K562 (cell line): ENCODE data around the gene FGF22. TPM values are rescaled to one million over a fixed set of nuclear protein-coding genes. Genes with fewer than 3 reads are reported as not detected.

Experiments
- CSDE1 ChIP-seq, 2 experiments: fragments of 450-650 bp; IDR thresholded peaks; 2 replicates each; pipeline ENCODE4 v1.6.1; 2016; ENCODE audit warnings: mild to moderate bottlenecking in 1 of 2
- FOS ChIP-seq: IDR thresholded peaks from 3 replicates; pipeline ENCODE4 v1.6.1; 2011; ENCODE audit not compliant: insufficient read length; ENCODE audit errors: extremely low read depth
- GABPB2 ChIP-seq: fragments of 250-450 bp; sonication (Bioruptor Pico); conservative IDR thresholded peaks from 2 replicates; pipeline ENCODE4 v1.5.1; 2021; ENCODE audit warnings: mild to moderate bottlenecking
- HMGN3 ChIP-seq: IDR thresholded peaks from 2 replicates; pipeline ENCODE4 v1.6.1; 2011; ENCODE audit warnings: borderline replicate concordance, low read depth, mild to moderate bottlenecking, mixed read lengths, low read length; ENCODE audit not compliant: insufficient read length; ENCODE audit errors: extremely low read depth
- KDM4B ChIP-seq, 2 experiments: fragments of 450-650 bp in 1 of 2; sonication (generic) in 1 of 2; IDR thresholded peaks; 2 replicates each; pipeline ENCODE4 v1.6.1; 2016 to 2017; ENCODE audit warnings: borderline replicate concordance in 2 of 2, antibody characterized with exemption in 1 of 2, low read depth in 1 of 2, mild to moderate bottlenecking in 1 of 2
- MIER1 ChIP-seq: fragments of 450-650 bp; IDR thresholded peaks from 2 replicates; pipeline ENCODE4 v1.6.1; 2016; ENCODE audit warnings: antibody characterized with exemption, mild to moderate bottlenecking, low read depth
- MTA1 ChIP-seq: fragments of 450-650 bp; IDR thresholded peaks from 2 replicates; pipeline ENCODE4 v1.6.1; 2017; ENCODE audit warnings: borderline replicate concordance
- NUFIP1 ChIP-seq: fragments of 450-650 bp; IDR thresholded peaks from 2 replicates; pipeline ENCODE4 v1.6.1; 2018; ENCODE audit not compliant: partially characterized antibody
- POLR2A ChIP-seq: fragments of 450-650 bp; conservative IDR thresholded peaks from 2 replicates; pipeline ENCODE4 v1.6.1; 2016
- RBFOX2 ChIP-seq: fragments of 200-400 bp; formaldehyde crosslinking; IDR thresholded peaks from 2 replicates; pipeline ENCODE4 v1.6.1; 2017; ENCODE audit warnings: low read depth, mild to moderate bottlenecking, low read length, moderate library complexity
- RUNX1 ChIP-seq: sonication (generic); IDR thresholded peaks from 2 replicates; pipeline ENCODE4 v1.6.1; 2016; ENCODE audit warnings: antibody characterized with exemption, low read depth
- SMAD1 ChIP-seq: fragments of 150-350 bp; IDR thresholded peaks from 2 replicates; pipeline ENCODE4 v1.6.1; 2014; ENCODE audit warnings: low read length, low read depth; ENCODE audit not compliant: partially characterized antibody
- SMAD4 ChIP-seq: fragments of 250-450 bp; sonication (Bioruptor Pico); conservative IDR thresholded peaks from 2 replicates; pipeline ENCODE4 v1.8.0; 2021; ENCODE audit warnings: inconsistent platforms, mild to moderate bottlenecking, moderate library complexity
- SMARCA4 ChIP-seq: fragments of 450-650 bp; IDR thresholded peaks from 2 replicates; pipeline ENCODE4 v1.6.1; 2016
- TEAD2 ChIP-seq: fragments of 450-650 bp; IDR thresholded peaks from 2 replicates; pipeline ENCODE4 v1.6.1; 2016; ENCODE audit warnings: missing genetic modification characterization, control low read depth, missing compliant biosample characterization
- ZNF324 ChIP-seq: fragments of 250-450 bp; sonication (Bioruptor Pico); IDR thresholded peaks from 2 replicates; pipeline ENCODE4 v1.4.0; 2020; ENCODE audit warnings: mild to moderate bottlenecking
- polyA plus RNA-seq, 8 experiments: library from polyadenylated mRNA; depleted of rRNA in 4 of 8; stranded (reverse) in 5 of 8; unstranded in 3 of 8; fragments of >200 nt; fragmentation: Nextera tagmentation in 2 of 8; fragmentation: Illumina TruSeq in 1 of 8; extraction: Ambion mirVana in 2 of 8; extraction: Trizol in 1 of 8; gene quantifications; 2 replicates each; pipeline versions ENCODE4 v1.2.1 to v1.2.3, GENCODE V29; 2011 to 2014; ENCODE audit warnings: inconsistent platforms in 1 of 8, missing spikeins in 1 of 8
- total RNA-seq, 7 experiments: library from RNA; depleted of rRNA in 6 of 7; stranded (reverse); fragments of >200 nt in 6 of 7; fragmentation: Illumina TruSeq in 2 of 7; extraction: Trizol in 2 of 7; gene quantifications; 2 replicates each; pipeline versions ENCODE4 v1.2.1 to v1.2.3, GENCODE V29; 2011 to 2021; ENCODE audit warnings: low replicate concordance in 1 of 7
- TF ChIP-seq, protein P1 (sequence below): sonication (generic); formaldehyde crosslinking; IDR thresholded peaks from 2 replicates; pipeline ENCODE4 v1.8.0; 2022; ENCODE audit warnings: mild to moderate bottlenecking, missing genetic modification reagents
- TF ChIP-seq, protein P2 (sequence below): fragments of 450-650 bp; IDR thresholded peaks from 2 replicates; pipeline ENCODE4 v1.6.1; 2016; ENCODE audit warnings: antibody characterized with exemption
- TF ChIP-seq, protein P3 (sequence below): fragments of 250-450 bp; sonication (Bioruptor Pico); IDR thresholded peaks from 2 replicates; pipeline ENCODE4 v1.5.1; 2021; ENCODE audit warnings: mild to moderate bottlenecking
- TF ChIP-seq, protein P4 (sequence below): fragments of 200-800 bp; sonication (Bioruptor generic); IDR thresholded peaks from 2 replicates; pipeline ENCODE4 v1.6.1; 2017; ENCODE audit warnings: missing genetic modification characterization, missing compliant biosample characterization

FGF22 gene
- total and polyA plus RNA-seq, 9 of the 15 experiments (the other 6 are each of a cell fraction or from before 2014, with no cell fraction given) = 0.14 to 2.2 (median 0.86) TPM; not detected in 4

DNA sequence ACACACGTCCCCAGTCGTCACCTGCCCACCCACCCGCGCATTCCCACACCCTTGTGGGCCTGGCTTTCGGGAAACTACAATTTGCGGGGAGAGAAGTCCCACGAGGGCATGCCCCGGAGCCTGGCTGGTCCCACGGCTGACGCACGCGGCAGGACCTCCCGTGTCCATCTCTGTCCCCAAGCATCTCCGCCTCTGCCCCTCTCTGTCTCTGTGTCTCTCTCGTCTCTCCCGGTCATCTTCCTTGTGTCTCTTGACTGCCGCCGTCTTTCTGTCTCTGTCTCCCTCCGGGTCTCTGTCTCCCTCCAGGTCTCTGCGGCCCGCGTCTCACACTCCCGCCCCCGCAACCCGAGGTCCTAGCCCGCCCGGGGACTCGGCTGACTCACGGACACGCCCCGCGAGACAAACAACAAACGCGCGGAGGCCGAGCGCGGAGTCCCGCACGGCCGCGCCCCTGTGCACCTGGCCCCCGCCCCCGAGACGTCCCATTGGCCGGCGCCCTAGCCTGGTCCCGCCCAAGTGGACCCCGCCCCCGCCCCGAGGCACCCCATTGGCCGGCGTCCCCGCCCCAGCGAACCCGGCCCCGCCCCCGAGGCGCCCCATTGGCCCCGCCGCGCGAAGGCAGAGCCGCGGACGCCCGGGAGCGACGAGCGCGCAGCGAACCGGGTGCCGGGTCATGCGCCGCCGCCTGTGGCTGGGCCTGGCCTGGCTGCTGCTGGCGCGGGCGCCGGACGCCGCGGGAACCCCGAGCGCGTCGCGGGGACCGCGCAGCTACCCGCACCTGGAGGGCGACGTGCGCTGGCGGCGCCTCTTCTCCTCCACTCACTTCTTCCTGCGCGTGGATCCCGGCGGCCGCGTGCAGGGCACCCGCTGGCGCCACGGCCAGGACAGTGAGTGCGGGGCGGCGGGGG lies at the start of gene FGF22 (continued):
- TF ChIP-seq SMAD1 (no peak), HMGN3 (peak; percentile 66), GABPB2 (no peak), ZNF324 (CRISPR knock-in tag) (no peak), NUFIP1 (no peak), KDM4B (IDR thresholded peaks at IDR 0.05; ENCODE audit: borderline replicate concordance in 2 of 2, low read depth in 1 of 2) (no peak), MTA1 (no peak), SMARCA4 (peak; percentile 48), RUNX1 (no peak), RBFOX2 (peak; percentile 44), CSDE1 (IDR thresholded peaks at IDR 0.05) (no peak), TEAD2 (tag) (no peak), FOS (peak; percentile 56), POLR2A (peak; percentile 41; the same call in 1 of the 2 replicates), MIER1 (peak; percentile 56; the same call in 1 of the 2 replicates), SMAD4 (CRISPR knock-in tag) (no peak)
- TF ChIP-seq, protein P1, sequence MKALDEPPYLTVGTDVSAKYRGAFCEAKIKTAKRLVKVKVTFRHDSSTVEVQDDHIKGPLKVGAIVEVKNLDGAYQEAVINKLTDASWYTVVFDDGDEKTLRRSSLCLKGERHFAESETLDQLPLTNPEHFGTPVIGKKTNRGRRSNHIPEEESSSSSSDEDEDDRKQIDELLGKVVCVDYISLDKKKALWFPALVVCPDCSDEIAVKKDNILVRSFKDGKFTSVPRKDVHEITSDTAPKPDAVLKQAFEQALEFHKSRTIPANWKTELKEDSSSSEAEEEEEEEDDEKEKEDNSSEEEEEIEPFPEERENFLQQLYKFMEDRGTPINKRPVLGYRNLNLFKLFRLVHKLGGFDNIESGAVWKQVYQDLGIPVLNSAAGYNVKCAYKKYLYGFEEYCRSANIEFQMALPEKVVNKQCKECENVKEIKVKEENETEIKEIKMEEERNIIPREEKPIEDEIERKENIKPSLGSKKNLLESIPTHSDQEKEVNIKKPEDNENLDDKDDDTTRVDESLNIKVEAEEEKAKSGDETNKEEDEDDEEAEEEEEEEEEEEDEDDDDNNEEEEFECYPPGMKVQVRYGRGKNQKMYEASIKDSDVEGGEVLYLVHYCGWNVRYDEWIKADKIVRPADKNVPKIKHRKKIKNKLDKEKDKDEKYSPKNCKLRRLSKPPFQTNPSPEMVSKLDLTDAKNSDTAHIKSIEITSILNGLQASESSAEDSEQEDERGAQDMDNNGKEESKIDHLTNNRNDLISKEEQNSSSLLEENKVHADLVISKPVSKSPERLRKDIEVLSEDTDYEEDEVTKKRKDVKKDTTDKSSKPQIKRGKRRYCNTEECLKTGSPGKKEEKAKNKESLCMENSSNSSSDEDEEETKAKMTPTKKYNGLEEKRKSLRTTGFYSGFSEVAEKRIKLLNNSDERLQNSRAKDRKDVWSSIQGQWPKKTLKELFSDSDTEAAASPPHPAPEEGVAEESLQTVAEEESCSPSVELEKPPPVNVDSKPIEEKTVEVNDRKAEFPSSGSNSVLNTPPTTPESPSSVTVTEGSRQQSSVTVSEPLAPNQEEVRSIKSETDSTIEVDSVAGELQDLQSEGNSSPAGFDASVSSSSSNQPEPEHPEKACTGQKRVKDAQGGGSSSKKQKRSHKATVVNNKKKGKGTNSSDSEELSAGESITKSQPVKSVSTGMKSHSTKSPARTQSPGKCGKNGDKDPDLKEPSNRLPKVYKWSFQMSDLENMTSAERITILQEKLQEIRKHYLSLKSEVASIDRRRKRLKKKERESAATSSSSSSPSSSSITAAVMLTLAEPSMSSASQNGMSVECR (CRISPR knock-in tag) = peak; percentile 43; the same call in 1 of the 2 replicates
- TF ChIP-seq, protein P2, sequence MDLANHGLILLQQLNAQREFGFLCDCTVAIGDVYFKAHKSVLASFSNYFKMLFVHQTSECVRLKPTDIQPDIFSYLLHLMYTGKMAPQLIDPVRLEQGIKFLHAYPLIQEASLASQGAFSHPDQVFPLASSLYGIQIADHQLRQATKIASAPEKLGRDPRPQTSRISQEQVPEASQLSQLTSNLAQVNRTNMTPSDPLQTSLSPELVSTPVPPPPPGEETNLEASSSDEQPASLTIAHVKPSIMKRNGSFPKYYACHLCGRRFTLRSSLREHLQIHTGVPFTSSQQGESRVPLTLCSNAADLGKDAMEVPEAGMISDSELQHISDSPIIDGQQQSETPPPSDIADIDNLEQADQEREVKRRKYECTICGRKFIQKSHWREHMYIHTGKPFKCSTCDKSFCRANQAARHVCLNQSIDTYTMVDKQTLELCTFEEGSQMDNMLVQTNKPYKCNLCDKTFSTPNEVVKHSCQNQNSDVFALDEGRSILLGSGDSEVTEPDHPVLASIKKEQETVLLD = peak; percentile 44; the same call in 1 of the 2 replicates
- TF ChIP-seq, protein P3, sequence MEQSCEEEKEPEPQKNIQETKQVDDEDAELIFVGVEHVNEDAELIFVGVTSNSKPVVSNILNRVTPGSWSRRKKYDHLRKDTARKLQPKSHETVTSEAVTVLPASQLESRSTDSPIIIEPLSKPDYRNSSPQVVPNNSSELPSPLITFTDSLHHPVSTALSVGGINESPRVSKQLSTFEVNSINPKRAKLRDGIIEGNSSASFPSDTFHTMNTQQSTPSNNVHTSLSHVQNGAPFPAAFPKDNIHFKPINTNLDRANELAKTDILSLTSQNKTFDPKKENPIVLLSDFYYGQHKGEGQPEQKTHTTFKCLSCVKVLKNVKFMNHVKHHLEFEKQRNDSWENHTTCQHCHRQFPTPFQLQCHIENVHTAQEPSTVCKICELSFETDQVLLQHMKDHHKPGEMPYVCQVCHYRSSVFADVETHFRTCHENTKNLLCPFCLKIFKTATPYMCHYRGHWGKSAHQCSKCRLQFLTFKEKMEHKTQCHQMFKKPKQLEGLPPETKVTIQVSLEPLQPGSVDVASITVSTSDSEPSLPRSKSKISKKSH (CRISPR knock-in tag) = no peak
- TF ChIP-seq, protein P4, sequence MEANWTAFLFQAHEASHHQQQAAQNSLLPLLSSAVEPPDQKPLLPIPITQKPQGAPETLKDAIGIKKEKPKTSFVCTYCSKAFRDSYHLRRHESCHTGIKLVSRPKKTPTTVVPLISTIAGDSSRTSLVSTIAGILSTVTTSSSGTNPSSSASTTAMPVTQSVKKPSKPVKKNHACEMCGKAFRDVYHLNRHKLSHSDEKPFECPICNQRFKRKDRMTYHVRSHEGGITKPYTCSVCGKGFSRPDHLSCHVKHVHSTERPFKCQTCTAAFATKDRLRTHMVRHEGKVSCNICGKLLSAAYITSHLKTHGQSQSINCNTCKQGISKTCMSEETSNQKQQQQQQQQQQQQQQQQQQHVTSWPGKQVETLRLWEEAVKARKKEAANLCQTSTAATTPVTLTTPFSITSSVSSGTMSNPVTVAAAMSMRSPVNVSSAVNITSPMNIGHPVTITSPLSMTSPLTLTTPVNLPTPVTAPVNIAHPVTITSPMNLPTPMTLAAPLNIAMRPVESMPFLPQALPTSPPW = peak; percentile 54; the same call in 1 of the 2 replicates
